GM18873 (cell line): ENCODE measurements around the gene HOXD9.

Experiments
- ATAC-seq: cut with Tn5 transposase; IDR thresholded peaks from one replicate; pipeline ENCODE4 v1.9.1; 2021; ENCODE audit warnings: mild to moderate bottlenecking, moderate library complexity, moderate number of reproducible peaks; ENCODE audit not compliant: unreplicated experiment, low FRiP score

HOXD9 gene

DNA sequence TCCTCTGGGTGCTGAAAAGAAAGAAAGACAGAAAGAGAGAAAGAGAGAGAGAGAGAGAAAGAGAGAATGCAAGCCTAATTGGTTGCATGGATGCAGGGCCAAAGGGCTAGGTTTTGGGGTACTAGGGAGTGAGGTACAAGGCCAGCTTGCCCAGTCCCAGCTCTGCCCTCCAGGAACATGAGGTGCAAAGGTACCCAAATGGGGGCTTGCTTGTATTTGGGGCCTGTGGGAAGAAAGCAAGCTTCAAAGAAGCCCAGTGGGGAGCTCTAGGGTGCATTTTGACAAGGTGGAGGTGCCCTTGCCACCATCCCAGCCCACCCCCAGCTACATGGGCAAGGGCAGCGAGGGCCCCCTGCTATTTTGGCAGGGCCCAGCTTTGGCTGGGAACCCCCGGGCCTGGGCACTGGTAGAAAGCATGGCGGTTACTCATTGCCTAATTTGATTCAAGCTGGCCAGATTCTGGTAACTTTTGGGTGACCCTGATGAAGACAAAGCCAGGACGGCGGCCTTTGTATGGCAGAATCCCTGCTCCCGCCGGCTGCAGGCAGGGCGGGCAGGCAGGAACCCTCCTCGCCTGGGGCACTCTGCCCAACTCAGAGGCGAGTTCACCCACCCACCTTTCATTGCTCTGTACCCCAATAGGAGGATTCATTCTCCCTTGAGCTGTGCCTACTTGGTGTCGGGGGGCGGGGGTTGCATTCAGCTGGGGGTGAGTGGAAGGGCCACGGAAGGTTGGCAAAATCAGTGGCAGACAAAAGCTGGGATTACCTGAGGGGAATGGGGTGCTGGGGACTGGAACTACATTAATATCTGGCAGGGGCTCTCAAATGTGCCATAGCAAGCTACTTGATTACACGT is 28.3 kb downstream of the HOXD9 start:
- ATAC-seq = no peak

DNA sequence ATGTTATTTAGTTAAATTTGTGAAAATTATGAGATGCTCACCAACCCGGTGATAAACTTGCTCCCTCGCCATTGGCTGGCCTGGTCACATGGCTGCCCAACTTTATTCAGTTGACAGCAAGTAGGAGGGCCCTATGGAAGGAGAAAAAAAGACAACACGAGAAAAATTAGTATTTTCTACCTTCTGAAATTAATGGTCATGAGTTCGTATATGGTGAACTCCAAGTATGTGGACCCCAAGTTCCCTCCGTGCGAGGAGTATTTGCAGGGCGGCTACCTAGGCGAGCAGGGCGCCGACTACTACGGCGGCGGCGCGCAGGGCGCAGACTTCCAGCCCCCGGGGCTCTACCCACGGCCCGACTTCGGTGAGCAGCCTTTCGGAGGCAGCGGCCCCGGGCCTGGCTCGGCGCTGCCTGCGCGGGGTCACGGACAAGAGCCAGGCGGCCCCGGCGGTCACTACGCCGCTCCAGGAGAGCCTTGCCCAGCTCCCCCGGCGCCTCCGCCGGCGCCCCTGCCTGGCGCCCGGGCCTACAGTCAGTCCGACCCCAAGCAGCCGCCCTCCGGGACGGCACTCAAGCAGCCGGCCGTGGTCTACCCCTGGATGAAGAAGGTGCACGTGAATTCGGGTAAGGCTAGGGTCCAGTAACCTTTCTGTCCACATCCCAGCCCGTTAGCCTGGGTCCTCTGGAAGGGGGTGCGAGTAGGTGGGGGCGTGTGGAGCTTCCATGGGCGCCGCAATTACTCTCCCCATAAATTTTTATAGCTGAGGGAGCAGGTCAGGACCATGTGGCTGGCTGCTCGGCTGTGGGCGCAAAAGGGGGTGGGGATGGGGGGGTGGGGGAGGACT is 29.1 kb downstream of the HOXD9 start, which contains the start of gene HOXD4:
Gene HOXD4, plus strand, starts transcription at position 109 of the 846 bp plus-strand sequence. Its CDS starts 84 bp downstream, at position 193.
- no peak for ATAC-seq

DNA sequence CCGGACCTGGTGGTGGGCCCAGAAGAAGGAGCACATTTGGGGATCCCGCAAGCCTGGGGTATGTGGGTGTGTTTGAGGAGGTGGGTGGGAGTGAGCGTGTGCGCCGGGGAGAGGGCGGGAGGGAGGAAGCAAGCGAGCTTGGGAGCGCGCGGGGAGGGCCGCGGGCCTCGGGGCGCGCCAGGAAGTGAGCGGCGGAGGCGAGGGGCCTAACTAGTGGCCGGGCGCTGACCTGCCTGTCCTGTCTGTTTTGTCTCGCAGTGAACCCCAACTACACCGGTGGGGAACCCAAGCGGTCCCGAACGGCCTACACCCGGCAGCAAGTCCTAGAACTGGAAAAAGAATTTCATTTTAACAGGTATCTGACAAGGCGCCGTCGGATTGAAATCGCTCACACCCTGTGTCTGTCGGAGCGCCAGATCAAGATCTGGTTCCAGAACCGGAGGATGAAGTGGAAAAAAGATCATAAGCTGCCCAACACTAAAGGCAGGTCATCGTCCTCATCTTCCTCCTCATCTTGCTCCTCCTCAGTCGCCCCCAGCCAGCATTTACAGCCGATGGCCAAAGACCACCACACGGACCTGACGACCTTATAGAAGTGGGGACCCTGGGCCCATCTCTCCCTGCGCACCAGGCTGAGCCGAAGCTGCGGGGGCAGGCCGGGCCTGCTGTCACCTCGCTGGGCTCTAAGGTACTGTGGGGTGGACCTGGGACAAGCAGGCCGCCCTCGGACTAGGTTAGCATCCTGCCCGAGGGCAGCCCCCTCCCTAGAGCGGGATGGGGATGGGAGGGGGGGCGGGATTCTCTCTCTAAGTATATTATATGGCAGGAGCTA is 30.0 kb downstream of the HOXD9 start:
- ATAC-seq = no peak

- ATAC-seq = no peak
Measured at GRCh38 chr2:176154576-176155252, 32.2 kb downstream of the HOXD9 start.

GRCh38 chr2:176155356-176156044 is 33.0 kb downstream of the HOXD9 start:
- no peak for ATAC-seq

DNA sequence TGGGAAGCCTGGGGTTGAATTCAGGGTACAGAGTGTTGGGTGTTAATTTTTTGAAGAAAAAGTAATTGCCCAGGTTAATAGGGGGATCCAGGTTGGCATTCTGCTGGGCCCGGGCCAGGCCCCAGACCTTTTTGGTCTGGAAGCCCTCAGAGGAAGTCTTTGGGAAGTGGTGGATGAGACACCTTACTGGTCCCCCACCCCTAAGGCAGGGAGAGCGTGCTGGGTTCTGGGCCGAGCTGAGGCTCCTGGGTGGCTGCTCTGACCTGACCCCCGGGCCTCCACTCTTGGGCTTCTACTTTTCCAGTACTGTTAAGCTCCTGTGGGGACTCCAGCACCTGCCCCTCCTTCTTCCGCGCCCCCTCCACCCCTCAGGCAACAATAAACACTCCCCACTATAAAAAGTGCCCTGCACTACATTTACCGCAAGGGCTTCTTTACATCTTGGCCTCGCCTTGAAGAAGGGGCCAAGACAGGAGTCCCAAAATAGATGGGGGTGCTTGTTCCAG is 33.8 kb downstream of the HOXD9 start:
- no peak for ATAC-seq

GRCh38 chr2:176156807-176157498 is 34.4 kb downstream of the HOXD9 start, which contains the start of gene HOXD3:
Gene HOXD3 (plus strand): TSS chr2:176157307. CDS start chr2:176169115, 11,808 bp downstream.
- ATAC-seq = no peak

DNA sequence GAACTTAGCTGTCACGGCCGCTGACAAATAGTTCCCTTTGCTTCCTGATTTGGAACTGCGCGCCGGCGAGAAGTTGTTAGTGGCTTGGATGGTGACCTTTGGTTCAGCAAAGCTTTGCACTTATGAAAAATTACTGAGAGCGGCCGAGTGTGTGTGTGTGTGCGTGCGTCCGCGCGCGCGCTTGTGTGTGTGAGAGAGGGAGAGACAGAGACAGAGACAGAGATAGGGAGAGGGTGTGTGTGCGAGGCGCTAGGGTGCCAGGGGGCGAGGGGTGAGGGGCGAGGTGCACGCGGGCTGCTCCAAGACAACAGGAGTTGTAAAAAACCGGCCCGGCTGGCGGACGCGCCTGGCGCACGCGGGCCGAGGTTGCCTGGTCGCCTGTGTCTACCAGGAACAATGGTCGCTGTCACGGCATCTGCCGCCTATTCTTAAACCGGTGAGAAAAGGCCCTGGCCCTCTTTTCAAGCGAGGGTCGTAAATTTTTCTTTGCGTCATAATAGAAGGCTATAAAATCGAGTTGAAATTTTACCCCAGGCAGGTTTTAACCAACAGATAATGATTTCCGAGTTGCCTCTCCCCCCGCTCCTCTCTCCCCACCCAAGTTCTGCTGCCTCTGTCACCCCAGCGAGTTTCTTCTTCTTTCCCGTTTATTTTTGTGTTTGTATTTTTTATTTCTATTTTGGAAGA is 35.1 kb downstream of the HOXD9 start:
- no peak for ATAC-seq

- ATAC-seq = no peak
Measured at GRCh38 chr2:176158186-176158591, 35.7 kb downstream of the HOXD9 start.

- ATAC-seq = no peak
Measured at GRCh38 chr2:176158855-176159662, 36.5 kb downstream of the HOXD9 start.

- no peak for ATAC-seq
Measured at GRCh38 chr2:176159663-176160250, 37.2 kb downstream of the HOXD9 start.

DNA sequence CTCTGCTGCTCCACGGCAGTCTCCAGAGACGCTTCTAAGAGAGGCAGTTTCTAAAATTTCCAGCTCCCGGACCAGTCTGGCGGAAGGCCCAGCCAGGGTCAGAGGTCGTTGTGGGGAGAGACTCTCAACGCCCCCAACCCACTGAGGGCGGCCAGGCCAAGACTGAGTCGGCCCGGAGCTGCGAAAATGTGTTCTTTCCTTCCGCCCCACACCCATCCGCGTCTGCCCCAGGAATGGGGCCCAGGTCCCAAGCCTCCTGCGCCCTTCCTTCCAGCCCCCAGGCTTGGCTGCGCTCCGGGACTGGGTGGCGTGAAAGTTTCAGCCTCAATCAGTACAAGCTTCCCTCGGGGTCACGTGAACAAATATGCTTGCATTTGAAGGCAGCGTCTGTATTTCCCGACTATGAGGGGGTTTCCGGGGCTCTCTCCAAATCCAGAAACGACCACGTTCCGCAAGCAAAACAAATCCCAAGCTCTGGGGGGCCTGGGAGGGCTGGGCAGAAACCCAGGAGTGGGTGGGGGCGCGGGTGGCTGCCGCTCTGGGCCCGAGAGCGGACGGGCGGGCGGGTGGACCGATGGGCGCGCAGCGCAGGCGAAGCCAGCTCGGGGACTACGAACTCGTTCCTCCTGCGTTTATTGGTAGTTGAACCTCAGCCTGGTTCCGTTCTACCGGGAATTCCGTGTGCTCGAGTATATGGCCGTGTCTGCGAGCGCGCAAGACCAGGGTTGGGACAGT is 37.9 kb downstream of the HOXD9 start:
- ATAC-seq = no peak

- ATAC-seq = no peak
Measured at GRCh38 chr2:176160986-176161824, 38.7 kb downstream of the HOXD9 start.

DNA sequence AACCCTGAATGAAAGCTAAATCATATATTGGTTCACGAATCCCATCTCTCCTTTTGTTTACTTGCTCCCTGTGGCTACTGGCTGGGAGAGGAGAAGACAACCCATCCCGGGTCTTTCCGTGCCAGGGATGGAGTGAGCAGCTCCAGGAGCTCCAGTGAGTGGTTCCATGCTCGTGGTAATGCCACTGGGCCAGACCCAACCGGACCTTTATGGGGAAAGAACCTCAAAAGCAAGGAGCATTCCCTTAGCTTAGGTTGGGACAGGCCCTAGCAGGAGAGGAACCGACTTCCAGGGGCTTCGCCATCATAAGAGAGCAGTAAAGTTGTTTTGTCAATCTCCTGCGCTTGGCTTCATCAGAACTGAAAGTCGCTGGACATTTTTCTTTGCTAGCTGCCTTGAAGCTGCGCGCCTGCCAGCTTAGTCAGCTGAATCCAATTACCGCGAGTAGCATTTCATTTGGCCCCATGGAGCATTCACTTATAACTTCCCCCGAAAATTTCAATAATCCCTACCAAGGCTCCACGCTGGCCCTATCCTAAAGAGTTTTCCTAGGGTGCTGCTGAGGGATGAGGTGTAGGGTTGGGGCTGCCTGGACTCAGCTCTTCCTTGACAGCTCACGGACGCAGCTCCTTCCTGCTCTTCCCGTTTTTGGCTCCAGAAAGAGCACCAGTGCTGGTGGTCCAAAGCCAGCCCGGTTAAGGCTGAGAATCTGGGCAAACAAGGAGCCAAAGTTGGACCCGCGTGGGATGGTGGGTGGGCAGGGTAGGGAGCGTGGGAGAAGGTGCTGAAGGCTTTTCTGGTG is 39.5 kb downstream of the HOXD9 start:
- ATAC-seq = no peak
